GM19023 (cell line): ENCODE results near the gene IL24.
"Not testable (repeated sequence)": the region's sequence is repeated elsewhere in the genome, so short reads cannot be mapped to it uniquely, and the experiment has no call there.

Source experiments
- ATAC-seq: cut with Tn5 transposase; IDR thresholded peaks from one replicate; pipeline ENCODE4 v1.9.1; 2021; ENCODE audit warnings: mild to moderate bottlenecking, moderate library complexity; ENCODE audit not compliant: unreplicated experiment

The IL24 gene, protein sequence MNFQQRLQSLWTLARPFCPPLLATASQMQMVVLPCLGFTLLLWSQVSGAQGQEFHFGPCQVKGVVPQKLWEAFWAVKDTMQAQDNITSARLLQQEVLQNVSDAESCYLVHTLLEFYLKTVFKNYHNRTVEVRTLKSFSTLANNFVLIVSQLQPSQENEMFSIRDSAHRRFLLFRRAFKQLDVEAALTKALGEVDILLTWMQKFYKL

DNA sequence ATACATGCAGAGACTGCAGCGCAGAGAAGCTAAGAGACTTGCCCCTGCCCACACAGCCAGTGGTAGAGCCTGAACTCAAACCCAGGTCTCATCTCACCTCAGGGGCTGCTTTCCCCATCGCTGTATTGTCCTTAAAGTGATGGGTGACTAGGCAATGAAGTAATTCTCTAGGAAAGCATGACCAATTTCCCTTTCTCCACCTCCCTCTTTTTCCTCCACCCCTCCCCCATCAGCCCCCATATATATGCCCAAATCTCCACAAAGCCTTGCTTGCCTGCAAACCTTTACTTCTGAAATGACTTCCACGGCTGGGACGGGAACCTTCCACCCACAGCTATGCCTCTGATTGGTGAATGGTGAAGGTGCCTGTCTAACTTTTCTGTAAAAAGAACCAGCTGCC lies at the start of gene IL24:
TSS of gene IL24 (plus strand) at position 269 of the 400 bp plus-strand sequence. CDS start 390 bp downstream, outside the sequence.
- ATAC-seq, result no peak

DNA sequence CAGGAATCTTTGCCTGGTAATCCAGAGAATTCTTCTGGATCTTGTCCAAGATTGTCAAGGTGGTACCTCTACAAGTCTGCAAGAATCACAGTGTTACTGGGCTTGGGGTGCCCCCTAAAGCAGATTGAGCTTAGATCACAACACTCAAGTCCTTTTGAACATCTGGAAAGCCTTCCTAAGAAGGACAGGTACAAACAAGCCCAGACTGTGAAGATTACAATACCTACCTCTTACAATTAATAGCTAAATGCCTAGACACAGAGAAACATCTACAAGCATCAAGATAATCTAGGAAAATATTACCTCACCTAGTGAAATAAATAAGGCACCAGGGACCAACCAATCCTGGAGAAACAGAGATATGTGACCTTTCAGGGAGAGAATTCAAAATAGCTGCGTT lies 49.3 kb upstream of the IL24 start:
- ATAC-seq, result no peak

DNA sequence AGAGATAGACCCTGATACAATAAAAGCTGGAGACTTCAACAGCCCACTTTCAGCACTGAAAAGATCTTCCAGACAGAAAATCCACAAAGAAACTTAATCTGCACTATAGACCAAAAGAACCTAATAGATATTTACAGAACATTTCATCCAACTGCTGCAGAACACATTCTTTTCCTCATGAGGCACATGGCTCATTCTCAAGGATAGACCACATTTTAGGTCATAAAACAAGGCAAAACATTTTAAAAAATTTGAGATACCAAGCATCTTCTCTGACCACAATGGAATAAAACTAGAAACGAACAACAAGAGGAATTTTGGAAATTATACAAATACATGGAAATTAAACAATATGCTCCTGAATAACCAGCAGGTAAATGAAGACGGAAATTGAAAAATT lies 46.8 kb upstream of the IL24 start:
- no peak for ATAC-seq

DNA sequence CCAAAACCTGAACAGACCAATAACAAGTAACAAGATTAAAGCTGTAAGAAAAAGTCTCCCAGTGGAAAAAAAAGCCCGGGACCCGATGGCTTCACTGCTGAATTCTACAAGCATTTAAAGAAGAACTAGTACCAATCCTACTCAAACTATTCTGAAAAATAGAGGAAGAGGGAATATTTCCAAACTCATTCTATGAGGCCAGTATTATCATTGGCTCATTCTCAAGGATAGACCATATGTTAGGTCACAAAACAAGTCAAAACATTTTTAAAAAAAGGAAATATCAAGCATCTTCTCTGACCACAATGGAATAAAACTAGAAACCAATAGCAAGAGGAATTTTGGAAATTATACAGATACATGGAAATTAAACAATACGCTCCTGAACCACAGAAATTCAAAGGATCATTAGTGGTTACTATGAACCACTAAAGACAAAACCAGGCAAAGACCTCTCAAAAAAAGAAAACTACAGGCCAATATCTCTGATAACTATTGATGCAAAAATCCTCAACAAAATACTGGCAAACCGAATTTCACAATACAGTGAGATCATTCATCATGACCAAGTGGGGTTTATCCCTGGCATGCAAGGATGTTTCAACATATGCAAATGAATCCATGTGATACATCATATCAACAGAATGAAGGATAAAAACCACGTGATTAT lies 45.8 kb upstream of the IL24 start:
- no peak for ATAC-seq

DNA sequence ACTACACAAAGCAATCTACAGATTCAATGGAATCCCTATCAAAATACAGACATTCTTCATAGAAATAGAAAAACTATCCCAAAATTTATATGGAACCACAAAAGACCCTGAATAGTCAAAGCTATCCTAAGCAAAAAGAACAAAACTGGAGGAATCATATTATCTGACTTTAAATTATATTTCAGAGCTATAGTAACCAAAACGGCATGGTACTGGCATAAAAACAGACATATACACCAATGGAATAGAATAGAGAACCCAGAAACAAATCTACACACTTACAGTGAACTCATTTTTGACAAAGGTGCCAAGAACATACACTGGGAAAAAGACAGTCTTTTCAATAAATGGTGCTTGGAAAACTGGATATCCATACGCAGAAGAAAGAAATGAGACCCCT lies 44.6 kb upstream of the IL24 start:
- ATAC-seq, result not testable (repeated sequence)

DNA sequence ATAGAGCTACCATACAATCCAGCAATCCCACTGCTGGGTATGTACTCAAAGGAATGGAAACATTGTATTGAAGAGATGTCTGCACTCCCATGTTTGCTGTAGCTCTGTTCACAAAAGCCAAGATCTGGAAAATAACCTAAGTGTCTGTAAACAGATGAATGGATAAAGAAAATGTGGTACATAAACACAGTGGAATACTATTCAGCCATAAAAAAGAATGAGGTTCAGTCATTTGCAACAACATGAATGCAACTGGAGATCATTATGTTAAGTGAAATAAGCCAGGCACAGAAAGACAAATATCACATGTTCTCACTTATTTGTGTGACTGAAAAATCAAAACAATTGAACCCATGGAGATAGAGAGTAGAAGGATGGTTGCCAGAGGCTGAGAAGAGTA lies 43.5 kb upstream of the IL24 start:
- not testable (repeated sequence) for ATAC-seq

DNA sequence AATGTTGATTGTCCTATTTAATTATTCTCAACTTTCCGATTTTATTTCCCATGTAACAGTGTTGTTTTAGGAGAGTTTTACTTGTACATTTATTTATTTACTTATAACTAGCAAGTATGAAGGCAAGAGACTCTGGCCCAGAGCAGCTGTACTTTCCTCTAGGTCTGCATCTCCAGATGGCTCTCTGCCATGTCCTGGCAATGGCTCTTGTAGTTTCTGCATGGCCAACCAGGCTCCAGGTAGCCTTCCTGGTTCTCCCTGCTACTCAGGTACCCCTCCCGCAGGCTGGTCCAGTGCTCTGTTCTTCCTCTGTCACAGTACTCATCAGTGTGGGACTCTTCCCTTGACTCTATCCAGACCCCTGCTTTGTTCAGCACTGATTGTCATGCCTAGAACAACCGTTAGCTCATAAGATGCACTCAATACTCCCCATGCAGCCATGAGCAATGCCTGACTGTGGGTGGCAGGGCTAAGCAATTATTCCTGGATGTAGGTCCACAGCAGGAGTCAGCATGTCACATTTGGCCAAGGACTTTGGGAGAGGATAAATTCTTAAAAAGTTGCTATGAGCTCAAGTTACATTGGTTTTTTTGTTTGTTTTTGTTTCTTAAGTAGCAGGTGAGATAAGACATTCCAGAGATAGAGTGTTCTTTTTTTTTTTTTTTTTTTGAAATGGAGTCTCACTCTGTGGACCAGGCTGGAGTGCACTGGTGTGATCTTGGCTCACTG lies 42.7 kb upstream of the IL24 start:
- ATAC-seq, result no peak

DNA sequence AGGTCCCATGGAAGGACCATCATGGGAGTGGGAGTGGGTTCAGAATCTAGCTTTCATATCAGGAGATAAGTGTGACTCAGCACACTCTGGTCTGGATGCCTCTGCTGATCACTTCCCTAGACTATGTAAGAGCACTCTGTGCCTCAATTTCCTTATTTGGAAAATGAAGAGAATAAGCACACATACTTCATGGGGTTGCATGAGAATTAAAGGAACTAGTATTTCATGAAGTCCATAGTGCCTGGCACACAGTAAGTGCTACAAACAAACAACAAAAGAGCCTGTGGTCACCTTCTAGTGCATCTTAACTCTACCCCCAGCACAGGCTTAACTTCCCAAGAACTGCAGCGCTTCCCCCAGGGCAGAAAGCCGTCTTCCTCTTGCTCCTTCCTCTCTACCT lies 41.4 kb upstream of the IL24 start:
- ATAC-seq, result no peak

DNA sequence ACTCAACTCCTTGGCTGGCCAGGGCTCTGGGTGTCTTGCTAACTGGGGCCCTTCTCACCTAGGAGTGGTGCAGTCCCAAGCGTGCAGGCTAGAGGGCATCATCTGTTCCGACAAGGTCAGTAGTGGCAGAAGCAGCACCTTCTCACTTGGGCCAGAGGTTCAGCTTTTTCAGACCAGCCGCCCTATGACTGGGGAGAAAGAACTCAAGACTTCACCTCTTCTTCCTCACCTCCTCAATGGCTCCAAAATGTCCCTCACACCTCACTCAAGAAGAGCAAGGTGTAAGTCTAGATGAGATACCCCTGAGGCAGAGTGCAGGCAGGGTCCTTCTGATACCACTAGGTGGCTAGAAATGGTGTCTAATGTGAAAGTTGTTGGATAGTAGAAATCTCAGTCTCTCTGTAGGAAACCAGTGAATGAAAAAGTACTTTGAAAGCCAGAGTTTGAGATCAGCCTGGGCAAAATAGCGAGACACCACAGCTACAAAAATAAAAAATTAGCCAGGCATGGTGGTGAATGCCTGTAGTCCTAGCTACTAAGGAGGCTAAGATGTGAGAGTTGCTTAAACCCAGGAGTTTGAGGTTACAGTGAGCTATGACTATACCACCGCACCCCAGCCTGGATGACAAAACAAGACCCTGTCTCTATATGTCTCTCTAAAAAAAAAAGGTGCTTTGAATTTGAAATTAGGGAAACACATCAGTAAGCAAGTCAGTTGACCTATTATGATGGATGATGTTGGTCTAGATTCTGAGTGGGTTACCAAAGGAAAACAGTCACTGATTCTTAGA lies 40.4 kb upstream of the IL24 start:
- no peak for ATAC-seq

DNA sequence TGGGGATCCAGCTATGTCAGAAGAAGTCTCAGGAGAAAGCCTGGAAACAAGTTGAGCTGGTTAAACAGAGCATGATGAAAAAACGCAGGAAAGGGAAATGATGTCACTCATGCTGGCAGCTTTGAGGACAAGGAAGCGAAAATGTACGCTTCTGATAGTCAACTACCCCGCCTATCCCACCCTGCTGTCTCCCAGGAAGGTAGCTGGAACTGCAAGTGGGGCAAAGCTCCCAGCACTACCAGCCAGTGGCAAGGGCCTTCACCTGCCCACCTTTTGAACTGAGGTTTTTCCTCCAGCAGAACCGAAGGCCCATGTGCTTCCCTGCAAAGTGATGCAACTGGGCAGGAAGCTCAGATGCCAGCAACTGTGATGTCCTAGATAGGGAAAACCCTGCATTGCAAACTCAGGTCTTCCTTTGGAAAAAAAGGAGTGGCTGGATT lies 38.1 kb upstream of the IL24 start:
- no peak for ATAC-seq

DNA sequence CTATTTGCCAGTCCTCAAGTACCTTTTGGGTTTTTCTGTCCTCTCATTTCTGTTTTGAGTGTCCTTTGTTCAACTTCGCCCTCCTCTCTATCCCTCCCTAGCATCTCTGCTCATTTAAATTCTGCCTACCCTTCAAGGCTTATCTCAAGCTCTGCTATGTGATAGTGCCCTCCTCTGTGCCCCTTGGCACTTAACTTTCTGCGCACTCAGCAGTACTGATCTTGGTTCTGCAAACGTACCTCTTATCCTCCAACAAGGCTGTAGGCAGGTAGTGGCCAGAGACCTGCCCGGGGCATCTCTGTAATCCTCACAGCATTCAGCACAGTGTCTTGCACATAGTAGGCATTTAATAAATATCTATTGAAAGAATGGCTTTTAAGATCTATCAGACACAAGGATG lies 37.1 kb upstream of the IL24 start:
- no peak for ATAC-seq

DNA sequence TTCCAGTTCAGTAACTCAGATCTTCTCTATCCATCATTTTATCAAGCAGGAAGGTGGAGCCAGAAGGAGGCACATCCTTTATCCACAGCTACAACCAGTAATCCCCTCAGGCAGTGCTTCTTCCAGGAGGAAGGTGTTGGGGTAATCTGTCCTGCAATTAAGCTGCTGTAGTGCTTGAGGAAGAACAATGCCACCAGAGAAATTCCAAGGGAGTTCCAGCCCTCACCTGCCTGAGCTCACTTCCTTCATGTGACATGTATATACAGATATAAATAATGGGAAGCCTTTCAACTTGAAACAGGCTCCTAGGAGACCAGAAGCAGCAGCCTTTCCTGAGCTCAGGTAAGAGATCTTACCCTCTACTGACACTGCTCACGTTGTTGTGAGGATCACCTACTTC lies 34.0 kb upstream of the IL24 start:
- ATAC-seq, result no peak

DNA sequence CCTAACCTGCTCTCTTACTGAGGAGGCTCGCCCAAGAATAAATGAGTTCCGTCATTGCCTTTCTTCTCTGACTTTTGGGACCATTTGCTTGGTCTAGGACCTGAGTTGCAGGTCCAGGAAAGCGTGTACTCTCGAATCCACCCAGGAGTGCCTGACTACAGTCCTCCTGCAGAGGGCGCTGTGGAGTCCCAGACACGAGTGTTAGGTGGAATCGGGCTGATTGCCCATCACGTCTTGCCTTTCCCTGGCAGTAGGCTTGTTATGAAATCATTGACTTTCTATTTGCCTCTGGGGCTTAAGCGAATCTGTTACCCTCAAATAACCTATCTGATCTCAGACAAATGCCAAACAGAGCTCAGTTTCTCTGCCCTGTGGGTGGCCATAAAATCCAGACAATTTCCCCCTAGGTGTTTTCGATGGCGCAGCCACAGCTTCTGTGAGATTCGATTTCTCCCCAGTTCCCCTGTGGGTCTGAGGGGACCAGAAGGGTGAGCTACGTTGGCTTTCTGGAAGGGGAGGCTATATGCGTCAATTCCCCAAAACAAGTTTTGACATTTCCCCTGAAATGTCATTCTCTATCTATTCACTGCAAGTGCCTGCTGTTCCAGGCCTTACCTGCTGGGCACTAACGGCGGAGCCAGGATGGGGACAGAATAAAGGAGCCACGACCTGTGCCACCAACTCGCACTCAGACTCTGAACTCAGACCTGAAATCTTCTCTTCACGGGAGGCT lies 32.1 kb upstream of the IL24 start, which contains the start of gene IL20:
TSS of gene IL20 (plus strand) at position 685 of the 733 bp plus-strand sequence. CDS start 230 bp downstream, outside the sequence.
- no peak for ATAC-seq

DNA sequence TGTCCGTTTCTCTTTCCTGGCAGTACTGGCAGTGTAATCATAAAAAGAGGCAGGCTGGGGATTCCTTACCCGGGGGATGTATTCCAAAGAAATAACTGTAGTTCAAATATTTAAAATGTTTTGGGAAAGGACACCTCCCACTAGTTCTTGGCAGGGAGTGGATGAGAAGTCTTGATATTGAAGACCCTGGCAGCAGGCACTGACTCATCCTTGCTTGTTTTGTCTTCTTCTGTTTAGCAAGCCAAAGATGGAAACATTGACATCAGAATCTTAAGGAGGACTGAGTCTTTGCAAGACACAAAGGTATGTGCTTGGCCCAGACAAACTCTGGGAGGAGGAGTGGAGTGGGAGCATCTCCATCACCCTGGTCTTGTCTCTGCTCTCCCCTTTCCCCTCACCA lies 31.2 kb upstream of the IL24 start:
- ATAC-seq, result no peak

DNA sequence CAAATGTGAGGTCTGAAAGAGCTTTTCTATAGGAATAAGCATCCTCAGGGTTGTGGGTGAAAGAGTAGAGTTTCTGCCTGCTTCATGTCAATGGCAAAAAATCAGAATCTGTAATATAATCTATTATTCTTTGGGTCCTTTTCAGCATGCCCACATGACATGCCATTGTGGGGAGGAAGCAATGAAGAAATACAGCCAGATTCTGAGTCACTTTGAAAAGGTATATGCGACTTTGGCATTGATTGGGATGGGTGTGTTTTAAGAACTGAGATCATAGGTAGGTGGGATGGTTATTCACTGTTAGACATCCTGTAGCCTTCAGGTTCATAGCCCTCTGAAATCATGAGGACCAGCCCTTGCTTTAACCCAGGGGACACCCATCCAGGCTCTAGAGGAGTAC lies 30.0 kb upstream of the IL24 start:
- ATAC-seq, result no peak

DNA sequence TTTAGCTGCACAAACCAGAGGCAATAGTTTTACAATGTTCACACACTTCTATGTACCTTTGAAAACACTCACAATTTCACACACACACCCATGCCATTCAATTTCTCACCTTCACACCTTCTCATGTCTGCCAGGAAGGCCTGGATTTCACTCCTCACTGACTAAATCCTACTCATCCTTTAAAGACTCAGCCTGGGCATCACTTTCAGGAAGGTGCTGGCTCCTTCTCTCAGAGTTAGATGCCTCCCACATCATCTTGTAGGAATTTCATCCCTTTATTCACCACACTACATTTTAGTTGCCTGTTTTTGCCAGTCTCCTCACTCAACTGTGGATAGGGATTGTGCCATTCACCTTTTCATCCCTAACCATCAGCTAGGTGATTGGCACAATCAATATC lies 29.5 kb upstream of the IL24 start:
- ATAC-seq, result no peak

DNA sequence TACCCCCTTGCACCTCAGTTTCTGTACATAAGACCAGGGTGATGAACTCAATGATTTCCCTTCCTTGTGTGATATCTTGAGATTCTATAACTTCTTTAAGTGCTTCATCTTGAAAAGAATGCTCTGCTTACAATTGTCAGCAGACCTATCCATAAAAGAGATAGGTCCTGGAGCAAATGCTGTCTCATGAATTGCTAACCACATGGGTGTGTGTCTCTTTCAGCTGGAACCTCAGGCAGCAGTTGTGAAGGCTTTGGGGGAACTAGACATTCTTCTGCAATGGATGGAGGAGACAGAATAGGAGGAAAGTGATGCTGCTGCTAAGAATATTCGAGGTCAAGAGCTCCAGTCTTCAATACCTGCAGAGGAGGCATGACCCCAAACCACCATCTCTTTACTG lies 29.0 kb upstream of the IL24 start:
- no peak for ATAC-seq

DNA sequence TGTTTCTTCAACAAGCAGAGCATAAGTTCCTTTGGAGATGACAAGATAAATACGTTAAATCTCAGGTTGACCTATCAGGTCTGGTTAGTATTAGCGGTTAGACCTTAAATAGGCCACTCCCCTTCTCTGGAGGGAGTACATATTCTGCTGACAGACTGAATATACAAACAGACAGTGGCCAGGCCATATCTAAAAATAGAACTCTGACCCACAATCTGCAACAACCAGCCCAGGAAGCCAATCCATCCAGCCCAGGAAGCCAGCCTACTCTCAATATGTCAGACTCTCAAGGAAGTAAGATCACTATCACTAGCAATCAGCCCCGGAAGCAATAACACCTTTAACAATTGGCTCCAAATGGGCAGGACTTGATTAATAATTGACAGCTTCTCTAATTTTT lies 25.1 kb upstream of the IL24 start:
- ATAC-seq, result no peak

DNA sequence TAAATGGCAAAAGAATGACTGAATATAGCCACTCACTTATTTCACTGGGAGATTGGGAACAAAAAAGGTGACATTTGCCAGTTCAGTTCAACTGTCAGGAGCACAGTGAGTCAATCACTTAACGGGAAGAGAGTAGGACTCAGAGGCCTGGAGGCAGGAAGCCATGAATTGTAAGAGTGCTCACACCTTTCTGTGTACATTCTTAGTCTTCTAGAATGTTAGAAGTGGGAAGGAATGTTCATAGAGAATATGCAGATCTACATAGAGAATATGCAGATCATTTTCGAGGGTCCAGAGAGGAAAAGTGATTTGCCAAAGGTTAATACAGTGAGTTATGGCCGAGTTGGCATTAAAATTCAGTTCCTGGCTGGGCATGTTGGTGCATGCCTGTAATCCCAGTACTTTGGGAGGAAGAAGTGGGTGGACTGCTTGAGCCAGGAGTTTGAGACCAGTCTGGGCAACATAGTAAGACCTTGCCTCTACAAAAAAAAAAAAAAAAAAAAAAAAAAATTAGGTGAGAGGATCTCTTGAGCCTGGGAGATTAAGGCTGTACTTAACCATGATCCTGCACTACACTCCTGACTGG lies 23.5 kb upstream of the IL24 start:
- no peak for ATAC-seq

DNA sequence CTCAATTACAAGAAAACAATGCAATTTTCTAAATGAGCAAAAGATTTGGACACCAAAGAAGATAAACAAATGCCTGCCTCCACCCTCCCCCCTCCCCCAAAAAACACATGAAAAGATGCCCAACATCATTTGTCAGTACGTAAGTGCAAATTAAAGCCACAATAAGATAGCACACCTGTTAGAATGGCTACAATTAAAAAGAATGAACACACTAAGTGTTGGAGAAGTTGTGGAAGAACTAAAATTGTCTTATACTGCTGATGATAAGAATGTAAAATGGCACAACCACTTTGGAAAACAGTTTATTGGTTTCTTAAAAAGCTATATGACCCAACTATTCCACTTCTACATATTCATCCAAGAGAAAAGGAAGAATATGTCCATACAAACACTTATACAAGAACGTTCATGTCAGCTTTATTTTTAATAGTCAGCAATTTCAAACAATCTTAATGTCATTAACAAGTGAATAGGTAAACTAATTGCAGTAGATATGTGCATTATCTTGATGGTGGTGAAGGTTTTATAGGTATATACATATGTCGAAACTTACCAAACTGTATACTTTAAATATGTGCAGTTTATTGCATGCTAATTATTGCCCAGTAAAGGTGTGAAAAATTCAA lies 21.4 kb upstream of the IL24 start:
- no peak for ATAC-seq
